Parathyroid adenoma (tissue), 2 donors: ENCODE results near the gene ZSWIM6.

Experiments used
- H2AFZ ChIP-seq: fragments of 300-600 bp; sonication (generic); one replicate; pipeline ENCODE4 v1.7.0; 2017; ENCODE audit warnings: antibody characterized with exemption, mild to moderate bottlenecking
- H3K27ac ChIP-seq: fragments of 300-600 bp; sonication (generic); one replicate; pipeline ENCODE4 v1.7.0; 2017
- H3K27me3 ChIP-seq: fragments of 300-600 bp; sonication (generic); one replicate; pipeline ENCODE4 v1.7.0; 2017; ENCODE audit warnings: low read length; ENCODE audit not compliant: control insufficient read depth, insufficient read depth
- H3K36me3 ChIP-seq: fragments of 300-600 bp; sonication (generic); one replicate; pipeline ENCODE4 v1.7.0; 2017; ENCODE audit warnings: low read length; ENCODE audit not compliant: control insufficient read depth, insufficient read depth
- H3K4me1 ChIP-seq: fragments of 300-600 bp; sonication (generic); one replicate; pipeline ENCODE4 v1.7.0; 2017; ENCODE audit warnings: control low read depth
- H3K4me2 ChIP-seq: fragments of 300-600 bp; sonication (generic); one replicate; pipeline ENCODE4 v1.7.0; 2017; ENCODE audit warnings: low read length
- H3K4me3 ChIP-seq: fragments of 300-600 bp; sonication (generic); one replicate; pipeline ENCODE4 v1.7.0; 2017; ENCODE audit warnings: low read depth, low read length
- H3K79me2 ChIP-seq: fragments of 300-600 bp; sonication (generic); one replicate; pipeline ENCODE4 v1.7.0; 2017; ENCODE audit warnings: control low read depth
- H3K9ac ChIP-seq: fragments of 300-600 bp; sonication (generic); one replicate; pipeline ENCODE4 v1.7.0; 2017; ENCODE audit warnings: mild to moderate bottlenecking
- H3K9me3 ChIP-seq: fragments of 300-600 bp; sonication (generic); one replicate; pipeline ENCODE4 v1.7.0; 2017; ENCODE audit warnings: low read length; ENCODE audit not compliant: control insufficient read depth
- TF ChIP-seq, protein P1 (sequence below): fragments of 300-600 bp; sonication (generic); IDR thresholded peaks from one replicate; pipeline ENCODE4 v1.7.0; 2017; ENCODE audit warnings: antibody characterized with exemption, mild to moderate bottlenecking
- donor health status: primary hyperparathyroidism.

ZSWIM6 gene

DNA sequence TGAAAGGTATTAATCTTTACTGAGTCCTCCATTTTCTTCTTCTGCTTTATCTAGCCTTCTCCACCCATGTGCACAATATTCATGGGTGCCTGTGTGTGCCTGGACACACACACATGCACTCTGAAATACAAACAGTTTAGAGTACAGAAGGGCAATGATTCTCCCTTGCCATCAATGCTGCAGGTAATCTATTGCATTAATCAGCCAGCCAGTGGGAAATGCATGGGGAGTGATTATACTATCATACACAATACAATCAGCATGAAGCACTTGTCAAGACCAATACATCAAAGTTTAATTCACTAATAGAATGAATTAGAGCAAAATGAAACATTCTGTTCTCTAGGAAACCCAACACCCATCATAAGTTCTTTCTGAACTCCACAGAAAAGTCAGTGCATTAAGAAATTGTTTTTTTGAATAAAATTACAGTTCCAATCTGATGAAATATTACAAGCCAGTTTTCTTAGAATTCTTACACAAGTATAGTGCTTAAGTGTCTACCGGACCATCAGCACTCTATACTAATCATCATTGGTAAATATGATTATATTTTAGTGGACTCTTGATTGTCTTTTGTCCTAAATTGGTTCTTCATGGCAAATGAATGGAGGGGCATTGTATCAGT lies 172.2 kb downstream of the ZSWIM6 start:
- H3K27me3 ChIP-seq, result no peaks in the 10 kb centered on the region
- no peaks in the 10 kb centered on the region for H3K9me3 ChIP-seq
- H3K4me2 ChIP-seq, result no peak overlapping the region
- TF ChIP-seq, protein P1, sequence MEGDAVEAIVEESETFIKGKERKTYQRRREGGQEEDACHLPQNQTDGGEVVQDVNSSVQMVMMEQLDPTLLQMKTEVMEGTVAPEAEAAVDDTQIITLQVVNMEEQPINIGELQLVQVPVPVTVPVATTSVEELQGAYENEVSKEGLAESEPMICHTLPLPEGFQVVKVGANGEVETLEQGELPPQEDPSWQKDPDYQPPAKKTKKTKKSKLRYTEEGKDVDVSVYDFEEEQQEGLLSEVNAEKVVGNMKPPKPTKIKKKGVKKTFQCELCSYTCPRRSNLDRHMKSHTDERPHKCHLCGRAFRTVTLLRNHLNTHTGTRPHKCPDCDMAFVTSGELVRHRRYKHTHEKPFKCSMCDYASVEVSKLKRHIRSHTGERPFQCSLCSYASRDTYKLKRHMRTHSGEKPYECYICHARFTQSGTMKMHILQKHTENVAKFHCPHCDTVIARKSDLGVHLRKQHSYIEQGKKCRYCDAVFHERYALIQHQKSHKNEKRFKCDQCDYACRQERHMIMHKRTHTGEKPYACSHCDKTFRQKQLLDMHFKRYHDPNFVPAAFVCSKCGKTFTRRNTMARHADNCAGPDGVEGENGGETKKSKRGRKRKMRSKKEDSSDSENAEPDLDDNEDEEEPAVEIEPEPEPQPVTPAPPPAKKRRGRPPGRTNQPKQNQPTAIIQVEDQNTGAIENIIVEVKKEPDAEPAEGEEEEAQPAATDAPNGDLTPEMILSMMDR, result no peak
- no peak overlapping the region for H3K9ac ChIP-seq
- H2AFZ ChIP-seq, result no peak overlapping the region
- H3K27ac ChIP-seq, result no peak overlapping the region
- H3K4me3 ChIP-seq, result no peak overlapping the region
- no peaks in the 10 kb centered on the region for H3K4me1 ChIP-seq
- H3K36me3 ChIP-seq, result no peaks in the 10 kb centered on the region
- peaks cover 22% of the 10 kb centered on the region for H3K79me2 ChIP-seq

DNA sequence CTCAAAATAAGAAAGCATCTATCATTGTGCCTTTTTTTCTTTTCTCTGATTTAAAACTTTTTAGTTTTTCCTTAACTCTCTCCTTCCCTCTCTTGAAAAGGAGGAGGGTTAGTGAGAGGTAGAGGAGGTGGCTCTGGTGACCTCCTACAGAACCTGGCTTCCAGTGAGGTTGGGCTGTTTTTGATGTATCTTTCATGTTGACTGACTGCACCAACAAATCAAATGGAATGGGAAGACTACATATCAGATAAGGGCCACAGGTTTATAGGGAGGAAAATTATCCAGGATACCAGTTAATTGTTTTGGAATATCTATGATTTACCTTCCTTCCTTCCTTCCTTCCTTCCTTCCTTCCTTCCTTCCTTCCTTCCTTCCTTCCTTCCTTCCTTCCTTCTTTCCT lies 173.2 kb downstream of the ZSWIM6 start:
- no peak overlapping the region for H3K4me3 ChIP-seq
- no peaks in the 10 kb centered on the region for H3K9me3 ChIP-seq
- H2AFZ ChIP-seq, result no peak overlapping the region
- H3K4me2 ChIP-seq, result no peak overlapping the region
- H3K4me1 ChIP-seq, result no peaks in the 10 kb centered on the region
- H3K36me3 ChIP-seq, result no peaks in the 10 kb centered on the region
- H3K27ac ChIP-seq, result no peak overlapping the region
- no peak overlapping the region for H3K9ac ChIP-seq
- H3K79me2 ChIP-seq, result peaks cover 16% of the 10 kb centered on the region
- no peaks in the 10 kb centered on the region for H3K27me3 ChIP-seq
- TF ChIP-seq, protein P1, result no peak

DNA sequence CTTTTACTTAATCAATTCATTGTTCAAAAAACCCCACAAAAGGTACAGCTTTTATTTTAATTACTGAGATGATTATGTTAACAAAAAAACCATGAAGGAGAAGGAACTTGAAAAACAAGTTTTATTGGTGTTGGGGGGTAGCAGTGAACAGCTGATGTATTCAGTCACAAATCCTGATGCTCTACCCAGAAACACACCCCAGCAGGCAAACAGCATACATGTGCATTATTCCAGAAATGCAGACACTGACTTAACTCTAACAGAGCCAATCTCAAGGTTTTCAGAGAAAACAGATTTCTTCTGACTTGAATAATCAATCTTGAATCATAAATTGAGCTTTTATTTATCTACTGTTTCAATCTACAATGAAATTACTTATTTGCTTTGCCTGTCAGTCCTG lies 175.2 kb downstream of the ZSWIM6 start:
- no peak overlapping the region for H3K27ac ChIP-seq
- no peak overlapping the region for H2AFZ ChIP-seq
- TF ChIP-seq, protein P1, result no peak
- H3K27me3 ChIP-seq, result no peaks in the 10 kb centered on the region
- peaks cover 4% of the 10 kb centered on the region for H3K79me2 ChIP-seq
- H3K9ac ChIP-seq, result no peak overlapping the region
- H3K4me2 ChIP-seq, result no peak overlapping the region
- no peaks in the 10 kb centered on the region for H3K36me3 ChIP-seq
- no peaks in the 10 kb centered on the region for H3K9me3 ChIP-seq
- H3K4me3 ChIP-seq, result no peak overlapping the region
- no peaks in the 10 kb centered on the region for H3K4me1 ChIP-seq

DNA sequence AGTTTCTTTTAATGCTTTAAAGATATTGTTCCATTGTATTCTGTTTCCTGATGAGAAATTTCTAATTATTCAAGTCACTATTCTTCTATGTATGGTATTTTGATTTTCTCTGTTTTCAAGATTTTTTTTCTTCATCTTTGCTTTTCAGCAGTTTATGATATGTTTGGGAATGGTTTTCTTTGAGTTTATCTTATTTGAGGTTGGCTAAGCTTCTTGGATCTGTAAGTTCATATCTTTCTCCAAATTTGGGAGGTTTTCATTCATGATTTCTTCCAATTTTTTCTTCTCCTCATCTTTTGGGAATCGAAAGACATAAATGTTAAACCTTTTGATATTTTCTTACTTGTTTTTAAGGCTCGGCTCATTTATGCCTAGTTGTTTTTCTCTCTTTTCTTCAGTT lies 184.9 kb downstream of the ZSWIM6 start:
- H3K9ac ChIP-seq, result no peak overlapping the region
- no peak overlapping the region for H2AFZ ChIP-seq
- H3K36me3 ChIP-seq, result no peaks in the 10 kb centered on the region
- H3K4me3 ChIP-seq, result no peak overlapping the region
- H3K4me2 ChIP-seq, result no peak overlapping the region
- no peaks in the 10 kb centered on the region for H3K4me1 ChIP-seq
- H3K79me2 ChIP-seq, result peaks cover 12% of the 10 kb centered on the region
- H3K9me3 ChIP-seq, result no peaks in the 10 kb centered on the region
- TF ChIP-seq, protein P1, result no peak
- no peaks in the 10 kb centered on the region for H3K27me3 ChIP-seq
- H3K27ac ChIP-seq, result no peak overlapping the region

DNA sequence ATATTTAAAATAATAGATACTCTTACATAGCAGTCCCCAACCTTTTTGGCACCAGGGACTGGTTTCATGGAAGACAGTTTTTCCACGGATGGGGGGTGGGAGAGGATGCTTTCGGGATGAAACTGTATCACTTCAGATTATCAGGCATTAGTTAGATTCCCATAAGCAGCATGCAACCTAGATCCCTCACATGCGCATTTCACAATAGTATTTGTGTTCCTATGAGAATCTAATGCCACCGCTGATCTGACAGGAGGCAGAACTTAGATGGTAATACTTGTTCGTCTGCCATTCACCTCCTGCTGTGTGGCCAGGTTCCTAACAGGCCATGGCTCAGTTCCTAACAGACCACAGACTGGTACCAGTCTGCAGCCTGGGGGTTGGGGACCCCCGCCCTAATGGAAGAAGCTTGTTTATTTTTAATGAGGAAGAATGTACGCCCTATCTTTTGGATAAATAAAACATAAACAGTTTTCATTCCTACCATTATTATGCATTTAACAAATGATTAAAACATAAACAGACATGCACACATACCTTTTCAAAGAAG lies 187.7 kb downstream of the ZSWIM6 start:
- H3K4me1 ChIP-seq, result peaks cover 2% of the 10 kb centered on the region
- H3K27me3 ChIP-seq, result no peaks in the 10 kb centered on the region
- H3K27ac ChIP-seq, result no peak overlapping the region
- no peak overlapping the region for H2AFZ ChIP-seq
- TF ChIP-seq, protein P1, result no peak
- no peaks in the 10 kb centered on the region for H3K9me3 ChIP-seq
- H3K4me2 ChIP-seq, result no peak overlapping the region
- H3K79me2 ChIP-seq, result peaks cover 19% of the 10 kb centered on the region
- H3K4me3 ChIP-seq, result no peak overlapping the region
- H3K36me3 ChIP-seq, result no peaks in the 10 kb centered on the region
- no peak overlapping the region for H3K9ac ChIP-seq
